SU-DHL-6 (cell line): ENCODE results near the gene CPLX1.

Experiments used
- H2AFZ ChIP-seq: fragments of 200-600 bp; sonication (generic); 2 replicates; pipeline ENCODE4 v1.6.1; 2014; ENCODE audit warnings: low read depth, mild to moderate bottlenecking, moderate library complexity, mixed read lengths, antibody characterized with exemption, low read length; ENCODE audit not compliant: severe bottlenecking
- H3F3A ChIP-seq: fragments of 200-600 bp; shearing (Covaris generic); 2 replicates; pipeline ENCODE4 v1.6.0; 2016; ENCODE audit warnings: antibody characterized with exemption, mild to moderate bottlenecking; ENCODE audit not compliant: insufficient read depth
- H3K27ac ChIP-seq: fragments of 200-600 bp; sonication (generic); 2 replicates; pipeline ENCODE4 v1.5.1; 2016; ENCODE audit warnings: low read depth, mild to moderate bottlenecking, low read length, moderate library complexity, mixed read lengths
- H3K27me3 ChIP-seq: fragments of 200-600 bp; sonication (generic), shearing (Covaris generic); 2 replicates; pipeline ENCODE4 v1.6.0; 2014; ENCODE audit warnings: mild to moderate bottlenecking, low read length
- H3K36me3 ChIP-seq: fragments of 200-600 bp; sonication (generic); 2 replicates; pipeline ENCODE4 v1.6.1; 2014; ENCODE audit warnings: mild to moderate bottlenecking, low read length, mixed read lengths
- H3K4me2 ChIP-seq: fragments of 300-600, 200-600 bp; shearing (Covaris generic), sonication (generic); 2 replicates; pipeline ENCODE4 v1.6.0; 2014; ENCODE audit warnings: low read length, low read depth, mild to moderate bottlenecking; ENCODE audit not compliant: poor library complexity, severe bottlenecking
- H3K4me3 ChIP-seq: fragments of 200-600 bp; sonication (generic); 2 replicates; pipeline ENCODE4 v1.5.1; 2014; ENCODE audit warnings: antibody characterized with exemption, low read length, mild to moderate bottlenecking, mixed read lengths; ENCODE audit not compliant: insufficient read depth, poor library complexity, severe bottlenecking
- H3K79me2 ChIP-seq: fragments of 200-600 bp; sonication (generic); 2 replicates; pipeline ENCODE4 v1.6.1; 2014; ENCODE audit warnings: mild to moderate bottlenecking, low read length, moderate library complexity; ENCODE audit not compliant: insufficient read depth
- H3K9ac ChIP-seq: fragments of 200-600 bp; sonication (generic); 2 replicates; pipeline ENCODE4 v1.7.0; 2014; ENCODE audit warnings: mild to moderate bottlenecking, low read length
- H3K9me2 ChIP-seq: fragments of 200-600 bp; sonication (generic); replicated peaks from 2 replicates; pipeline ENCODE4 v1.6.1; 2014; ENCODE audit warnings: low read length; ENCODE audit not compliant: insufficient read depth
- H3K9me3 ChIP-seq: fragments of 200-600 bp; sonication (generic); 2 replicates; pipeline ENCODE4 v1.6.1; 2014; ENCODE audit warnings: low read length, mixed read lengths; ENCODE audit not compliant: insufficient read depth
- H4K20me1 ChIP-seq: fragments of 200-600 bp; sonication (generic); 2 replicates; pipeline ENCODE4 v1.6.1; 2014; ENCODE audit warnings: low read depth, mild to moderate bottlenecking, antibody characterized with exemption, low read length, moderate library complexity, mixed read lengths
- CTCF ChIP-seq: fragments of 200-600 bp; sonication (generic); IDR thresholded peaks from one replicate; pipeline ENCODE4 v1.5.1; 2017; ENCODE audit warnings: antibody characterized with exemption, mild to moderate bottlenecking, low read length, moderate library complexity; ENCODE audit not compliant: insufficient read depth, poor library complexity, severe bottlenecking
- EZH2phosphoT487 ChIP-seq: fragments of 200-600 bp; sonication (generic), shearing (Covaris generic); conservative IDR thresholded peaks from 2 replicates; pipeline ENCODE4 v1.6.1; 2018; ENCODE audit warnings: mild to moderate bottlenecking, antibody characterized with exemption, low read length, moderate library complexity, mixed read lengths

Gene CPLX1

GRCh38 chr4:859496-859895 lies 33.6 kb upstream of the CPLX1 start:
- no peak for TF ChIP-seq CTCF
- TF ChIP-seq EZH2phosphoT487 = no peak
- peaks cover 19% of the 10 kb centered on the region for H3K36me3 ChIP-seq

GRCh38 chr4:858831-859451 lies 33.0 kb upstream of the CPLX1 start:
- Histone ChIP-seq H4K20me1 (no peaks in the 10 kb centered on the region), H2AFZ (no peak overlapping the region), H3K4me2 (no peak overlapping the region), H3F3A (peaks cover 18% of the 10 kb centered on the region), H3K4me3 (no peak overlapping the region), H3K9me2 (no peaks in the 10 kb centered on the region), H3K9me3 (peaks cover 20% of the 10 kb centered on the region; the same call in 1 of the 2 replicates), H3K27me3 (no peaks in the 10 kb centered on the region), H3K79me2 (no peaks in the 10 kb centered on the region), H3K9ac (no peak overlapping the region), H3K27ac (no peak overlapping the region), H3K36me3 (peaks cover 19% of the 10 kb centered on the region)
- no peak for TF ChIP-seq EZH2phosphoT487
- no peak for TF ChIP-seq CTCF

More at GRCh38 chr4:859496-859895, 33.6 kb upstream of the CPLX1 start:
- H3K9me2 ChIP-seq = no peaks in the 10 kb centered on the region
- no peaks in the 10 kb centered on the region for H4K20me1 ChIP-seq
- H3K79me2 ChIP-seq = no peaks in the 10 kb centered on the region
- no peaks in the 10 kb centered on the region for H3K27me3 ChIP-seq
- H3K4me3 ChIP-seq = no peak overlapping the region
- H2AFZ ChIP-seq = no peak overlapping the region
- H3K9ac ChIP-seq = no peak overlapping the region
- no peak overlapping the region for H3K27ac ChIP-seq
- H3F3A ChIP-seq = peaks cover 18% of the 10 kb centered on the region
- peaks cover 20% of the 10 kb centered on the region; the same call in 1 of the 2 replicates for H3K9me3 ChIP-seq
- no peak overlapping the region for H3K4me2 ChIP-seq

- H3K9me3 ChIP-seq = peaks cover 20% of the 10 kb centered on the region; the same call in 1 of the 2 replicates
These were observed 32.1 kb upstream of the CPLX1 start for GRCh38 chr4:858041-858481.

More at GRCh38 chr4:858041-858481, 32.1 kb upstream of the CPLX1 start:
- peaks cover 19% of the 10 kb centered on the region for H3K36me3 ChIP-seq
- no peaks in the 10 kb centered on the region for H4K20me1 ChIP-seq
- H3K27me3 ChIP-seq = no peaks in the 10 kb centered on the region
- no peak overlapping the region for H3K27ac ChIP-seq
- peaks cover 18% of the 10 kb centered on the region for H3F3A ChIP-seq
- no peak overlapping the region for H2AFZ ChIP-seq
- H3K4me3 ChIP-seq = no peak overlapping the region
- TF ChIP-seq EZH2phosphoT487 (no peak), CTCF (no peak)
- no peaks in the 10 kb centered on the region for H3K79me2 ChIP-seq
- H3K4me2 ChIP-seq = no peak overlapping the region
- no peaks in the 10 kb centered on the region for H3K9me2 ChIP-seq
- H3K9ac ChIP-seq = no peak overlapping the region
